IMR-90 (cell line): ENCODE measurements around the gene MAT2B. TPM values are rescaled to one million over a fixed set of nuclear protein-coding genes. Genes with fewer than 3 reads are reported as not detected.

Experiments
- ATAC-seq: fragments of 200-7000 bp; cut with Tn5 transposase; 2 replicates; pipeline ENCODE4 v1.9.1; 2020; ENCODE audit warnings: low read depth, mild to moderate bottlenecking, moderate library complexity
- BruUV-seq: library from RNA; stranded (reverse); fragments of 400-500 nt; replicated peaks from 2 replicates; lab custom pipeline; 2021; lab: Mats Ljungman, UMichigan
- CTCF ChIA-PET: fragments of 300-600 bp; formaldehyde crosslinking; extraction: SDS; loops from one replicate; lab custom pipeline; 2021; ENCODE audit warnings: antibody characterized with exemption; lab: Yijun Ruan, JAX
- POLR2A ChIA-PET: fragments of 300-600 bp; sonication (Branson Sonifier 250); formaldehyde crosslinking; loops from one replicate; lab custom pipeline; 2022; ENCODE audit warnings: antibody characterized with exemption; ENCODE audit not compliant: unreplicated experiment; lab: Charles Lee
- DNase-seq: peaks from one replicate; pipeline ENCODE4 v3.0.0; 2013
- H2AFZ ChIP-seq: replicated peaks from 2 replicates; pipeline ENCODE3; 2013; ENCODE audit warnings: low read length, mild to moderate bottlenecking; ENCODE audit not compliant: poor library complexity
- H2AK5ac ChIP-seq: 2 replicates; pipeline ENCODE4 v1.6.1; 2013; ENCODE audit warnings: low read depth, low read length, inconsistent platforms
- H2AK9ac ChIP-seq: replicated peaks from 2 replicates; pipeline ENCODE3; 2013; ENCODE audit warnings: mild to moderate bottlenecking, low read depth, low read length, moderate library complexity; ENCODE audit not compliant: poor library complexity
- H2BK120ac ChIP-seq: 2 replicates; pipeline ENCODE4 v1.6.1; 2013; ENCODE audit warnings: low read depth, low read length, inconsistent platforms
- H2BK15ac ChIP-seq: 3 replicates; pipeline ENCODE4 v1.6.1; 2013; ENCODE audit warnings: low read depth, low read length, inconsistent platforms
- H2BK20ac ChIP-seq: 2 replicates; pipeline ENCODE4 v1.6.1; 2013; ENCODE audit warnings: low read depth, mild to moderate bottlenecking, inconsistent platforms, low read length, moderate library complexity
- H2BK5ac ChIP-seq: 2 replicates; pipeline ENCODE4 v1.6.1; 2013; ENCODE audit warnings: mild to moderate bottlenecking, low read depth, low read length, inconsistent platforms; ENCODE audit not compliant: poor library complexity, severe bottlenecking
- H3K14ac ChIP-seq: replicated peaks from 2 replicates; pipeline ENCODE4 v1.6.1; 2013; ENCODE audit warnings: low read depth, low read length, inconsistent platforms
- H3K18ac ChIP-seq: 2 replicates; pipeline ENCODE4 v1.6.1; 2013; ENCODE audit warnings: low read depth, low read length, control low read depth
- H3K23ac ChIP-seq: 2 replicates; pipeline ENCODE4 v1.6.1; 2013; ENCODE audit warnings: low read depth, low read length, inconsistent platforms
- H3K27ac ChIP-seq: 2 replicates; pipeline ENCODE4 v1.5.1; 2013; ENCODE audit warnings: mild to moderate bottlenecking, control low read depth, low read length; ENCODE audit not compliant: insufficient read depth
- H3K27me3 ChIP-seq: 2 replicates; pipeline ENCODE4 v1.6.1; 2013; ENCODE audit warnings: low read length; ENCODE audit not compliant: control insufficient read depth, insufficient read depth
- H3K36me3 ChIP-seq: 2 replicates; pipeline ENCODE4 v1.6.1; 2013; ENCODE audit warnings: low read length, mixed read lengths; ENCODE audit not compliant: control insufficient read depth, insufficient read depth
- H3K4ac ChIP-seq: 2 replicates; pipeline ENCODE4 v1.6.1; 2013; ENCODE audit warnings: low read depth, low read length, inconsistent platforms
- H3K4me1 ChIP-seq: 2 replicates; pipeline ENCODE4 v1.6.1; 2013; ENCODE audit warnings: low read length, mixed read lengths; ENCODE audit not compliant: control insufficient read depth, insufficient read depth
- H3K4me2 ChIP-seq: 2 replicates; pipeline ENCODE4 v1.6.1; 2013; ENCODE audit warnings: low read depth, mild to moderate bottlenecking, control low read depth, low read length, moderate library complexity
- H3K4me3 ChIP-seq: 2 replicates; pipeline ENCODE4 v1.5.1; 2013; ENCODE audit warnings: low read depth, mild to moderate bottlenecking, control low read depth, low read length, moderate library complexity; ENCODE audit not compliant: insufficient read depth
- H3K56ac ChIP-seq: 2 replicates; pipeline ENCODE4 v1.6.1; 2013; ENCODE audit warnings: low read length, inconsistent platforms; ENCODE audit not compliant: insufficient read depth; ENCODE audit errors: extremely low read depth
- H3K79me1 ChIP-seq, 2 experiments: 2 replicates each; pipeline ENCODE4 v1.6.1; 2013; ENCODE audit warnings: low read length in 2 of 2, inconsistent platforms in 1 of 2, low read depth in 1 of 2
- H3K9ac ChIP-seq: 2 replicates; pipeline ENCODE4 v1.6.1; 2013; ENCODE audit warnings: low read depth, low read length, control low read depth
- H3K9me1 ChIP-seq: 2 replicates; pipeline ENCODE4 v1.6.1; 2013; ENCODE audit warnings: low read length, inconsistent platforms; ENCODE audit not compliant: insufficient read depth
- H3K9me3 ChIP-seq: 2 replicates; pipeline ENCODE4 v1.6.1; 2013; ENCODE audit warnings: low read length; ENCODE audit not compliant: control insufficient read depth, insufficient read depth
- H4K20me1 ChIP-seq: 2 replicates; pipeline ENCODE4 v1.6.1; 2013; ENCODE audit warnings: low read length, inconsistent platforms; ENCODE audit not compliant: insufficient read depth
- H4K5ac ChIP-seq: 2 replicates; pipeline ENCODE4 v1.6.1; 2013; ENCODE audit warnings: mild to moderate bottlenecking, low read depth, low read length, control low read depth
- H4K8ac ChIP-seq, 2 experiments: 2 replicates each; pipeline ENCODE4 v1.6.1; 2013; ENCODE audit warnings: low read depth in 2 of 2, low read length in 2 of 2, control low read depth in 1 of 2, inconsistent platforms in 1 of 2
- H4K91ac ChIP-seq: 2 replicates; pipeline ENCODE4 v1.6.1; 2013; ENCODE audit warnings: low read depth, low read length, inconsistent platforms; ENCODE audit not compliant: insufficient read depth
- MXI1 ChIP-seq: IDR thresholded peaks from 2 replicates; pipeline ENCODE4 v1.6.1; 2012; ENCODE audit warnings: low read depth, mild to moderate bottlenecking, low read length, moderate library complexity, borderline replicate concordance
- WGBS, 2 experiments: methylation state at CpG; one replicate each; pipeline versions ENCODE4 v1.1.5 to v1.1.7; 2013; ENCODE audit warnings: missing lambda C conversion rate in 2 of 2; ENCODE audit not compliant: insufficient read length in 1 of 2; ENCODE audit errors: extremely low coverage in 2 of 2; 5-methylcytosine and 5-hydroxymethylcytosine counted together
- dilution Hi-C: fragments of 300-500 bp; cut with HindIII; formaldehyde crosslinking; loops from one replicate; pipeline ENCODE4 v1.14.3; 2018; ENCODE audit warnings: low sequenced_read_pairs; ENCODE audit not compliant: unreplicated experiment
- in situ Hi-C: fragments of 300-500 bp; cut with MboI; formaldehyde crosslinking; loops from 3 replicates; pipeline ENCODE4 v1.14.3; 2019; ENCODE audit warnings: low sequenced_read_pairs, inconsistent platforms, mixed read lengths
- intact Hi-C: fragments of 100-400 bp; cut with micrococcal nuclease; formaldehyde crosslinking; loops from 2 replicates; pipeline ENCODE4 v1.10.0; 2022
- polyA plus RNA-seq, 3 experiments: library from polyadenylated mRNA; depleted of rRNA; stranded (reverse); fragments of >200 nt; gene quantifications; 2 replicates each; pipeline ENCODE4 v1.2.3, GENCODE V29; 2012; ENCODE audit warnings: low replicate concordance in 1 of 3
- total RNA-seq: library from RNA; depleted of rRNA; stranded (reverse); fragments of >200 nt; gene quantifications from 2 replicates; pipeline ENCODE4 v1.2.3, GENCODE V29; 2012

Gene MAT2B
- total and polyA plus RNA-seq, 2 of the 4 experiments (the other 2 are of a cell fraction): 41.7 to 80.3 TPM

DNA sequence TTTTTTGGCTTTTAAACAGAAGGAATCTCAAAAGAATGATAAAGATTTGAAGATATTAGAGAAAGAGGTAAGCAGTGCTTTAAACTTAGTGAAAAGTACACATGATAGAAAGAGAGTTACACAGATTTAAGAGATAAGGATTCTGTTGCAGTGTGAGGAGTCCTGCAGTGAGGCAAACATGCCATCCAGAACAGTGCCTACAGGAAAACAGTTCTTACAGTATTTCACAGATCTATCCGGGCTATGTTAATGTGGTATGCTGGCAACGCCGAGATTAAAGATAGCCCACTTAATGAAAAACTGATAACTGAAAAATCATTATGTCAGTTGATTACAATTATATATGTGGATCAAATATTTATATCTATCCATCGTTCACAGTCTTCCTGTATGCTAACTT, 37.7 kb upstream of the MAT2B start:
- no peak overlapping the region for H4K91ac ChIP-seq
- no peak overlapping the region for H2BK5ac ChIP-seq
- H4K8ac ChIP-seq: no peak overlapping the region
- H3K14ac ChIP-seq: no peak overlapping the region
- H3K9me3 ChIP-seq: no peaks in the 10 kb centered on the region
- TF ChIP-seq MXI1: no peak
- in situ Hi-C loops: no loop called here
- no peak overlapping the region for H3K4me2 ChIP-seq
- H3K27me3 ChIP-seq: no peaks in the 10 kb centered on the region
- no peak overlapping the region for H3K23ac ChIP-seq
- no peak overlapping the region for H2AK5ac ChIP-seq
- DNase-seq (no peak), ATAC-seq (no peak)
- no peak overlapping the region for H3K4me3 ChIP-seq
- dilution Hi-C loops: no loop called here
- no peaks in the 10 kb centered on the region for H3K4me1 ChIP-seq
- H3K36me3 ChIP-seq: peaks cover 4% of the 10 kb centered on the region; the same call in 1 of the 2 replicates
- H3K79me1 ChIP-seq: peaks cover 6 to 8% of the 10 kb centered on the region in 2 experiments
- no peak overlapping the region for H2AK9ac ChIP-seq
- no peak overlapping the region for H4K5ac ChIP-seq
- H3K18ac ChIP-seq: no peak overlapping the region
- H2BK20ac ChIP-seq: no peak overlapping the region
- no peaks in the 10 kb centered on the region for H4K20me1 ChIP-seq
- no peak overlapping the region for H2BK120ac ChIP-seq
- no peak overlapping the region for H3K27ac ChIP-seq
- H3K9me1 ChIP-seq: no peaks in the 10 kb centered on the region
- BruUV-seq: no TSS peak
- H3K4ac ChIP-seq: no peak overlapping the region
- no peak overlapping the region for H3K9ac ChIP-seq
- WGBS, 2 experiments: no CpG with 5 or more reads among the region's 4 CpGs
- POLR2A ChIA-PET: no interaction called here
- CTCF ChIA-PET: no interaction called here
- no peak overlapping the region for H2BK15ac ChIP-seq
- no peak overlapping the region for H2AFZ ChIP-seq
- H3K56ac ChIP-seq: no peak overlapping the region
- intact Hi-C loops: no loop called here
